Measurements from ENCODE around the gene TMEM41B. TPM values are rescaled to one million over a fixed set of nuclear protein-coding genes. Genes with fewer than 3 reads are reported as not detected.

Gene TMEM41B
- total and polyA plus RNA-seq, 2 of the 8 experiments (the other 6 are each of a cell fraction or from before 2014, with no cell fraction given) = 24.3 to 50.1 TPM

GRCh38 chr11:9280655-9281301 is 33.6 kb downstream of the TMEM41B start:
- no peak overlapping the region for H3K14ac ChIP-seq (ENCODE audit: insufficient read length)
- H2BK12ac ChIP-seq (ENCODE audit: low read depth, low read length) = no peak overlapping the region
- no peak overlapping the region for H2BK120ac ChIP-seq (replicated peaks; ENCODE audit: low read depth, low read length)
- no peak overlapping the region for H3K18ac ChIP-seq (ENCODE audit: extremely low read depth, low read length)
- no peak overlapping the region for H4K91ac ChIP-seq (replicated peaks; ENCODE audit: insufficient read length, low read length)
- no peaks in the 10 kb centered on the region for H3K9me3 ChIP-seq (ENCODE audit: insufficient read depth in 2 of 2, low read depth in 1 of 2, low read length in 1 of 2)
- no peaks in the 10 kb centered on the region for H3K4me1 ChIP-seq (replicated peaks in 1 of 4; ENCODE audit: control insufficient read depth in 3 of 4, insufficient read depth in 4 of 4, low read length in 3 of 4)
- H3K79me1 ChIP-seq (ENCODE audit: low read depth, low read length) = no peaks in the 10 kb centered on the region
- no peak overlapping the region for H3K23ac ChIP-seq (ENCODE audit: insufficient read length)
- no peak for FAIRE-seq
- POLR2A ChIA-PET (ENCODE audit: partially characterized antibody) = interaction anchor here (0.7 to 1.4 kb wide), 6 partner anchors 15 to 179 kb away, joined by 3 to 4 read pairs (median 3); partner anchors contain the start of gene IPO7
- H3K4me2 ChIP-seq (ENCODE audit: insufficient read depth in 1 of 2, low read depth in 2 of 2, low read length in 2 of 2) = no peak overlapping the region
- no peaks in the 10 kb centered on the region for H3K79me2 ChIP-seq (ENCODE audit: control insufficient read depth in 1 of 2, insufficient read depth in 2 of 2, low read length in 2 of 2)
- CTCF ChIA-PET (ENCODE audit: partially characterized antibody) = interaction anchor here (0.5 to 1.4 kb wide), 6 partner anchors 13 to 143 kb away, joined by 3 to 4 read pairs (median 3); no protein-coding TSS in a partner anchor
- H3K9ac ChIP-seq (replicated peaks in 1 of 4; ENCODE audit: extremely low read depth in 1 of 4, low read depth in 3 of 4, low read length in 3 of 4) = no peak overlapping the region
- H3K4me3 ChIP-seq (ENCODE audit: extremely low read depth in 1 of 4, insufficient read depth in 2 of 4, low read depth in 3 of 4, low read length in 4 of 4) = no peak overlapping the region
- H4K20me1 ChIP-seq (replicated peaks in 1 of 2; ENCODE audit: control insufficient read depth in 1 of 2, insufficient read depth in 2 of 2, low read length in 2 of 2) = no peaks in the 10 kb centered on the region
- WGBS, 2 experiments (ENCODE audit: extremely low coverage in 1 of 2, insufficient coverage in 1 of 2, insufficient read length in 1 of 2, insufficient replicate concordance in 2 of 2, low coverage in 1 of 2, low lambda C conversion rate in 2 of 2, missing lambda C conversion rate in 1 of 2) = 87% methylated on average over 4 of the region's 4 CpGs; no CpG with 5 or more reads in 1 of the 2 experiments
- no peak overlapping the region for H2BK20ac ChIP-seq (ENCODE audit: low read length)
- H3K36me3 ChIP-seq (ENCODE audit: control insufficient read depth in 2 of 4, insufficient read depth in 4 of 4, low read length in 3 of 4) = peaks cover 0 to 36% (median 8%) of the 10 kb centered on the region in 4 experiments; a peak in 6 of 8 replicates
- no peak overlapping the region for H3K4ac ChIP-seq (replicated peaks; ENCODE audit: insufficient read length, low read depth, low read length)
- no peak overlapping the region for H2BK15ac ChIP-seq (ENCODE audit: low read length)
- H2AK5ac ChIP-seq (ENCODE audit: low read depth, low read length) = no peak overlapping the region
- H3K23me2 ChIP-seq (ENCODE audit: low read depth, low read length) = no peaks in the 10 kb centered on the region
- no peak for TF ChIP-seq SUZ12 (IDR thresholded peaks at IDR 0.05; ENCODE audit: low read length)
- TF ChIP-seq SP1 (IDR thresholded peaks at IDR 0.05; ENCODE audit: low read depth, low read length) = no peak
- TF ChIP-seq HDAC2 (IDR thresholded peaks at IDR 0.05; ENCODE audit: borderline replicate concordance in 1 of 2, low read depth in 2 of 2, low read length in 2 of 2) = no peak
- no peak for TF ChIP-seq GTF2F1 (IDR thresholded peaks at IDR 0.05; ENCODE audit: borderline replicate concordance, low read depth, low read length)
- no peak for TF ChIP-seq CHD2 (IDR thresholded peaks at IDR 0.05; ENCODE audit: low read length)
- no peak for TF ChIP-seq TAF7 (optimal IDR thresholded peaks at IDR 0.05; ENCODE audit: borderline replicate concordance, low read depth, low read length)
- no peak for TF ChIP-seq HDAC6 (IDR thresholded peaks at IDR 0.05; ENCODE audit: low read depth, low read length)
- no peak for TF ChIP-seq CBX5 (IDR thresholded peaks at IDR 0.05; ENCODE audit: low read depth, low read length)
- TF ChIP-seq SIX5 (IDR thresholded peaks at IDR 0.05; ENCODE audit: low read depth, low read length) = no peak
- TF ChIP-seq YY1 (IDR thresholded peaks at IDR 0.05; ENCODE audit: low read depth, low read length) = no peak
- no peak for TF ChIP-seq TBP (IDR thresholded peaks at IDR 0.05; ENCODE audit: low read depth, low read length)
- no peak for TF ChIP-seq ZNF274 (IDR thresholded peaks at IDR 0.05; ENCODE audit: borderline replicate concordance, extremely low read depth, low read length)
- H3K27ac ChIP-seq (ENCODE audit: low read depth, low read length) = no peak overlapping the region
- no peak overlapping the region for H2AFZ ChIP-seq (ENCODE audit: low read length)
- no peak overlapping the region for H4K8ac ChIP-seq (ENCODE audit: extremely low read depth, insufficient read depth, low read length)
- H3K27me3 ChIP-seq (replicated peaks in 1 of 4; ENCODE audit: control insufficient read depth in 3 of 4, extremely low read depth in 1 of 4, insufficient read depth in 3 of 4, low read length in 3 of 4) = no peaks in the 10 kb centered on the region
- no peak overlapping the region for H4K5ac ChIP-seq (ENCODE audit: insufficient read length, low read depth, low read length)
- peak in 1 of 2 experiments; percentile 19 for DNase-seq (ENCODE audit: low read depth in 1 of 2, low spot score in 2 of 2)
- H3K56ac ChIP-seq (replicated peaks; ENCODE audit: insufficient read length, low read depth, low read length) = no peak overlapping the region
- H2BK5ac ChIP-seq (ENCODE audit: low read depth, low read length) = no peak overlapping the region

Data from H1 (cell line).